ENCODE measurements around the gene BBS12.
A peak's percentile ranks its signal among the peaks of the same experiment; 100 is the strongest.

BBS12 gene

DNA sequence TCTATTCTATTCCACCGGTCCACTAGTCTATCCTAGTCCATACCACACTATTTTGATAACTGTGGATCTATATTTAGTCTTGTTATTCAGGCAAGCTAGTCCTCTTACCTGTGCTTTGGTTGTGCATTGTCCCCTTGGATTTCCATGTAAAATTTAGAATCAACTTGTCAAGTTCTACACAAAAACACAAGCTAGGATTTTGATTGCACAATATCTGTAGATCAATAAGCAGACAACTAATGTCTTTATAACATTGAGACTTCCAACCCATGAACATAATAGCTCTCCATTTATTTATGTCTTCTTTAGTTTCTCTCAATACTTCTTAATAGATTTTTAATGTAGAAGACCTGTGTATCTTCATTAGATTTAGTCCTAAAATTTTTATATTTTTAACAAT is 10.2 kb upstream of the BBS12 start:
- H2AFZ ChIP-seq (ENCODE audit: low read depth): no peak overlapping the region
- H3K27ac ChIP-seq: no peak overlapping the region
- no peaks in the 10 kb centered on the region for H4K20me1 ChIP-seq (ENCODE audit: insufficient read depth)
- peaks cover under 1% of the 10 kb centered on the region for H3K4me1 ChIP-seq (ENCODE audit: low read depth, poor library complexity, severe bottlenecking)
- no peaks in the 10 kb centered on the region for H3K27me3 ChIP-seq (ENCODE audit: insufficient read depth, low read depth)
- TF ChIP-seq, protein P1, sequence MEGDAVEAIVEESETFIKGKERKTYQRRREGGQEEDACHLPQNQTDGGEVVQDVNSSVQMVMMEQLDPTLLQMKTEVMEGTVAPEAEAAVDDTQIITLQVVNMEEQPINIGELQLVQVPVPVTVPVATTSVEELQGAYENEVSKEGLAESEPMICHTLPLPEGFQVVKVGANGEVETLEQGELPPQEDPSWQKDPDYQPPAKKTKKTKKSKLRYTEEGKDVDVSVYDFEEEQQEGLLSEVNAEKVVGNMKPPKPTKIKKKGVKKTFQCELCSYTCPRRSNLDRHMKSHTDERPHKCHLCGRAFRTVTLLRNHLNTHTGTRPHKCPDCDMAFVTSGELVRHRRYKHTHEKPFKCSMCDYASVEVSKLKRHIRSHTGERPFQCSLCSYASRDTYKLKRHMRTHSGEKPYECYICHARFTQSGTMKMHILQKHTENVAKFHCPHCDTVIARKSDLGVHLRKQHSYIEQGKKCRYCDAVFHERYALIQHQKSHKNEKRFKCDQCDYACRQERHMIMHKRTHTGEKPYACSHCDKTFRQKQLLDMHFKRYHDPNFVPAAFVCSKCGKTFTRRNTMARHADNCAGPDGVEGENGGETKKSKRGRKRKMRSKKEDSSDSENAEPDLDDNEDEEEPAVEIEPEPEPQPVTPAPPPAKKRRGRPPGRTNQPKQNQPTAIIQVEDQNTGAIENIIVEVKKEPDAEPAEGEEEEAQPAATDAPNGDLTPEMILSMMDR (conservative IDR thresholded peaks at IDR 0.05; ENCODE audit: low read depth, low read length): no peak
- no peaks in the 10 kb centered on the region for H3K36me3 ChIP-seq (ENCODE audit: insufficient read depth)
- H3K4me2 ChIP-seq: no peak overlapping the region
- no peaks in the 10 kb centered on the region for H3K79me2 ChIP-seq (ENCODE audit: insufficient read depth, low read depth)
- no peak overlapping the region for H3K4me3 ChIP-seq (IDR thresholded peaks at IDR 0.05; ENCODE audit: insufficient read depth, low read depth, low read length)
- no peak overlapping the region for H3K9ac ChIP-seq

GRCh38 chr4:122728856-122729255 is 3.6 kb upstream of the BBS12 start:
- Histone ChIP-seq H3K9ac (no peak overlapping the region), H3K27me3 (ENCODE audit: insufficient read depth, low read depth) (no peaks in the 10 kb centered on the region), H3K27ac (no peak overlapping the region), H3K36me3 (ENCODE audit: insufficient read depth) (no peaks in the 10 kb centered on the region), H3K4me3 (IDR thresholded peaks at IDR 0.05; ENCODE audit: insufficient read depth, low read depth, low read length) (no peak overlapping the region), H3K4me1 (ENCODE audit: low read depth, poor library complexity, severe bottlenecking) (peaks cover 13% of the 10 kb centered on the region), H3K79me2 (ENCODE audit: insufficient read depth, low read depth) (no peaks in the 10 kb centered on the region), H4K20me1 (ENCODE audit: insufficient read depth) (no peaks in the 10 kb centered on the region), H3K4me2 (no peak overlapping the region), H2AFZ (ENCODE audit: low read depth) (no peak overlapping the region)
- TF ChIP-seq, protein P1 (conservative IDR thresholded peaks at IDR 0.05; ENCODE audit: low read depth, low read length): no peak

DNA sequence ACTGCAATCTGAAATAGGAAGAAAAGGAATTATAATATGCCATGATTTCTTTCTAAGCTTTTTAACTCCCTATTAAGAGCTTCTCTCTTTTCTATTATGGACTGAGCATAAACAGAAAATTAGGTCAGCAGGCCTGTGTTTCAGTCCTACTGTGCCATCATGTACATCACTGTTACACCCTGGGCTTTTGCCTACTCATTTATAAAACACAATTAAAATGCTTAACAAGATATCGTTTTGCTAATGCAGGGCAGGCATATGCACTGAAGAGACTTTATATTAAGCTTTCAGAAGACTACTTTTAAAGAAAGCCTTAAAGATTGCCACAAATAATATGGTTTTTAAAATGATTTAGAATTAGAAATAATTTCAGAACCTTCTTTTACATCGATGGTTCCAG is 828 bp upstream of the BBS12 start:
- Histone ChIP-seq H3K36me3 (ENCODE audit: insufficient read depth) (no peaks in the 10 kb centered on the region), H3K4me3 (IDR thresholded peaks at IDR 0.05; ENCODE audit: insufficient read depth, low read depth, low read length) (no peak overlapping the region), H3K4me1 (ENCODE audit: low read depth, poor library complexity, severe bottlenecking) (peaks cover 21% of the 10 kb centered on the region), H2AFZ (ENCODE audit: low read depth) (peak overlapping the region; percentile 88), H4K20me1 (ENCODE audit: insufficient read depth) (no peaks in the 10 kb centered on the region), H3K9ac (peak overlapping the region; percentile 9; the same call in 1 of the 2 replicates), H3K79me2 (ENCODE audit: insufficient read depth, low read depth) (no peaks in the 10 kb centered on the region), H3K27ac (peak overlapping the region; percentile 22; the same call in 1 of the 2 replicates), H3K4me2 (peak overlapping the region; percentile 64), H3K27me3 (ENCODE audit: insufficient read depth, low read depth) (no peaks in the 10 kb centered on the region)
- TF ChIP-seq, protein P1 (conservative IDR thresholded peaks at IDR 0.05; ENCODE audit: low read depth, low read length): no peak

GRCh38 chr4:122733787-122734120 is 1.2 kb downstream of the BBS12 start:
- Histone ChIP-seq H3K9ac (peak overlapping the region; percentile 45; the same call in 1 of the 2 replicates), H3K4me3 (IDR thresholded peaks at IDR 0.05; ENCODE audit: insufficient read depth, low read depth, low read length) (no peak overlapping the region), H3K4me2 (peak overlapping the region; percentile 98), H3K36me3 (ENCODE audit: insufficient read depth) (no peaks in the 10 kb centered on the region), H3K27ac (peak overlapping the region; percentile 69; the same call in 1 of the 2 replicates), H3K27me3 (ENCODE audit: insufficient read depth, low read depth) (no peaks in the 10 kb centered on the region), H4K20me1 (ENCODE audit: insufficient read depth) (no peaks in the 10 kb centered on the region), H3K4me1 (ENCODE audit: low read depth, poor library complexity, severe bottlenecking) (peaks cover 21% of the 10 kb centered on the region), H3K79me2 (ENCODE audit: insufficient read depth, low read depth) (no peaks in the 10 kb centered on the region), H2AFZ (ENCODE audit: low read depth) (peak overlapping the region; percentile 96)
- TF ChIP-seq, protein P1 (conservative IDR thresholded peaks at IDR 0.05; ENCODE audit: low read depth, low read length): no peak

Measured in KMS-11 (cell line).